SU-DHL-6 (cell line): Measurements from ENCODE around the gene NTM.

Source experiments
- H2AFZ ChIP-seq: fragments of 200-600 bp; sonication (generic); 2 replicates; pipeline ENCODE4 v1.6.1; 2014; ENCODE audit warnings: low read depth, mild to moderate bottlenecking, moderate library complexity, mixed read lengths, antibody characterized with exemption, low read length; ENCODE audit not compliant: severe bottlenecking
- H3F3A ChIP-seq: fragments of 200-600 bp; shearing (Covaris generic); 2 replicates; pipeline ENCODE4 v1.6.0; 2016; ENCODE audit warnings: antibody characterized with exemption, mild to moderate bottlenecking; ENCODE audit not compliant: insufficient read depth
- H3K27ac ChIP-seq: fragments of 200-600 bp; sonication (generic); 2 replicates; pipeline ENCODE4 v1.5.1; 2016; ENCODE audit warnings: low read depth, mild to moderate bottlenecking, low read length, moderate library complexity, mixed read lengths
- H3K27me3 ChIP-seq: fragments of 200-600 bp; sonication (generic), shearing (Covaris generic); 2 replicates; pipeline ENCODE4 v1.6.0; 2014; ENCODE audit warnings: mild to moderate bottlenecking, low read length
- H3K36me3 ChIP-seq: fragments of 200-600 bp; sonication (generic); 2 replicates; pipeline ENCODE4 v1.6.1; 2014; ENCODE audit warnings: mild to moderate bottlenecking, low read length, mixed read lengths
- H3K4me2 ChIP-seq: fragments of 300-600, 200-600 bp; shearing (Covaris generic), sonication (generic); 2 replicates; pipeline ENCODE4 v1.6.0; 2014; ENCODE audit warnings: low read length, low read depth, mild to moderate bottlenecking; ENCODE audit not compliant: poor library complexity, severe bottlenecking
- H3K4me3 ChIP-seq: fragments of 200-600 bp; sonication (generic); 2 replicates; pipeline ENCODE4 v1.5.1; 2014; ENCODE audit warnings: antibody characterized with exemption, low read length, mild to moderate bottlenecking, mixed read lengths; ENCODE audit not compliant: insufficient read depth, poor library complexity, severe bottlenecking
- H3K79me2 ChIP-seq: fragments of 200-600 bp; sonication (generic); 2 replicates; pipeline ENCODE4 v1.6.1; 2014; ENCODE audit warnings: mild to moderate bottlenecking, low read length, moderate library complexity; ENCODE audit not compliant: insufficient read depth
- H3K9ac ChIP-seq: fragments of 200-600 bp; sonication (generic); 2 replicates; pipeline ENCODE4 v1.7.0; 2014; ENCODE audit warnings: mild to moderate bottlenecking, low read length
- H3K9me2 ChIP-seq: fragments of 200-600 bp; sonication (generic); replicated peaks from 2 replicates; pipeline ENCODE4 v1.6.1; 2014; ENCODE audit warnings: low read length; ENCODE audit not compliant: insufficient read depth
- H3K9me3 ChIP-seq: fragments of 200-600 bp; sonication (generic); 2 replicates; pipeline ENCODE4 v1.6.1; 2014; ENCODE audit warnings: low read length, mixed read lengths; ENCODE audit not compliant: insufficient read depth
- H4K20me1 ChIP-seq: fragments of 200-600 bp; sonication (generic); 2 replicates; pipeline ENCODE4 v1.6.1; 2014; ENCODE audit warnings: low read depth, mild to moderate bottlenecking, antibody characterized with exemption, low read length, moderate library complexity, mixed read lengths
- CTCF ChIP-seq: fragments of 200-600 bp; sonication (generic); IDR thresholded peaks from one replicate; pipeline ENCODE4 v1.5.1; 2017; ENCODE audit warnings: antibody characterized with exemption, mild to moderate bottlenecking, low read length, moderate library complexity; ENCODE audit not compliant: insufficient read depth, poor library complexity, severe bottlenecking
- EZH2phosphoT487 ChIP-seq: fragments of 200-600 bp; sonication (generic), shearing (Covaris generic); conservative IDR thresholded peaks from 2 replicates; pipeline ENCODE4 v1.6.1; 2018; ENCODE audit warnings: mild to moderate bottlenecking, antibody characterized with exemption, low read length, moderate library complexity, mixed read lengths

Gene NTM

GRCh38 chr11:132008226-132008625 lies 637.8 kb downstream of the NTM start:
- H4K20me1 ChIP-seq: no peaks in the 10 kb centered on the region
- no peaks in the 10 kb centered on the region for H3K9me2 ChIP-seq
- H3K36me3 ChIP-seq: no peaks in the 10 kb centered on the region
- no peaks in the 10 kb centered on the region for H3K79me2 ChIP-seq
- no peak overlapping the region for H3K9ac ChIP-seq
- H3K27me3 ChIP-seq: no peaks in the 10 kb centered on the region
- no peak overlapping the region for H3K27ac ChIP-seq
- H3K4me2 ChIP-seq: no peak overlapping the region
- no peaks in the 10 kb centered on the region for H3F3A ChIP-seq
- no peak overlapping the region for H3K4me3 ChIP-seq
- no peak for TF ChIP-seq CTCF
- no peak for TF ChIP-seq EZH2phosphoT487
- no peaks in the 10 kb centered on the region for H3K9me3 ChIP-seq
- H2AFZ ChIP-seq: no peak overlapping the region

- Histone ChIP-seq H4K20me1 (no peaks in the 10 kb centered on the region), H3F3A (no peaks in the 10 kb centered on the region), H3K9me2 (no peaks in the 10 kb centered on the region), H3K27me3 (no peaks in the 10 kb centered on the region), H3K9ac (no peak overlapping the region), H3K27ac (no peak overlapping the region), H3K9me3 (no peaks in the 10 kb centered on the region), H3K79me2 (no peaks in the 10 kb centered on the region), H3K36me3 (no peaks in the 10 kb centered on the region), H3K4me2 (no peak overlapping the region), H3K4me3 (no peak overlapping the region), H2AFZ (no peak overlapping the region)
- TF ChIP-seq CTCF (no peak), EZH2phosphoT487 (no peak)
Observed at GRCh38 chr11:132008872-132009271, 638.5 kb downstream of the NTM start.

- TF ChIP-seq CTCF (no peak), EZH2phosphoT487 (no peak)
- Histone ChIP-seq H3K4me3 (no peak overlapping the region), H3K4me2 (no peak overlapping the region), H4K20me1 (no peaks in the 10 kb centered on the region), H3K79me2 (no peaks in the 10 kb centered on the region), H3K9me3 (no peaks in the 10 kb centered on the region), H3K27me3 (no peaks in the 10 kb centered on the region), H3K9me2 (no peaks in the 10 kb centered on the region), H2AFZ (no peak overlapping the region), H3F3A (no peaks in the 10 kb centered on the region), H3K9ac (no peak overlapping the region), H3K27ac (no peak overlapping the region), H3K36me3 (no peaks in the 10 kb centered on the region)
Observed at GRCh38 chr11:132020001-132020400, 649.6 kb downstream of the NTM start.
